Astrocyte of the cerebellum (primary cell): ENCODE data around the gene PADI3.

Source experiments
- DNase-seq: peaks from one replicate; pipeline ENCODE4 v3.0.0-alpha.2; 2011; ENCODE audit warnings: low read depth
- H3K4me3 ChIP-seq: 2 replicates; pipeline ENCODE4 v1.5.1; 2011; ENCODE audit warnings: mild to moderate bottlenecking, low read depth, low read length, moderate library complexity
- in situ Hi-C: cut with HindIII; loops from 2 replicates; pipeline ENCODE4 v1.10.0; 2017; ENCODE audit warnings: low sequenced_read_pairs
- TF ChIP-seq, protein P1 (sequence below): IDR thresholded peaks from 2 replicates; pipeline ENCODE4 v1.5.1; 2012; ENCODE audit warnings: low read length, low read depth, moderate library complexity, mild to moderate bottlenecking; ENCODE audit errors: missing control alignments

PADI3 gene

DNA sequence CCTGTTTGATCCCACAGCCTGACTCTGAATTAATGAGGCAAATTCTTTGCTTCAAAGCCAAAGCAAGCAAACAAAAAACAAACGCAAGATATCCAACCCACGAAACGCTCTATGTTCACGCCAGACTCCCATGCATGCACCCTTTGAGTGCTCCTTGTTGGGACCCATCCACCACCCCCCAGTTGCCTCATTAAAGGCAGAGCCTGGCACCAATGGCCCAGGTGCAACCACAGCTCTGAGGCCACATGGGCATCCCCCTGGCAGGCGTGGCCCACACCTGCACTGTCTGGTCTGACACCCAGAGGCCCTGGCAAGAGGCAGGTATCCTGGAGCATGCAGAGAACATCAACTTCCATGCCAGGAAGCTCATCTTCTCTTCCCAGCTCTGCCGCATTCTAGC is 58.0 kb downstream of the PADI3 start:
- TF ChIP-seq, protein P1, sequence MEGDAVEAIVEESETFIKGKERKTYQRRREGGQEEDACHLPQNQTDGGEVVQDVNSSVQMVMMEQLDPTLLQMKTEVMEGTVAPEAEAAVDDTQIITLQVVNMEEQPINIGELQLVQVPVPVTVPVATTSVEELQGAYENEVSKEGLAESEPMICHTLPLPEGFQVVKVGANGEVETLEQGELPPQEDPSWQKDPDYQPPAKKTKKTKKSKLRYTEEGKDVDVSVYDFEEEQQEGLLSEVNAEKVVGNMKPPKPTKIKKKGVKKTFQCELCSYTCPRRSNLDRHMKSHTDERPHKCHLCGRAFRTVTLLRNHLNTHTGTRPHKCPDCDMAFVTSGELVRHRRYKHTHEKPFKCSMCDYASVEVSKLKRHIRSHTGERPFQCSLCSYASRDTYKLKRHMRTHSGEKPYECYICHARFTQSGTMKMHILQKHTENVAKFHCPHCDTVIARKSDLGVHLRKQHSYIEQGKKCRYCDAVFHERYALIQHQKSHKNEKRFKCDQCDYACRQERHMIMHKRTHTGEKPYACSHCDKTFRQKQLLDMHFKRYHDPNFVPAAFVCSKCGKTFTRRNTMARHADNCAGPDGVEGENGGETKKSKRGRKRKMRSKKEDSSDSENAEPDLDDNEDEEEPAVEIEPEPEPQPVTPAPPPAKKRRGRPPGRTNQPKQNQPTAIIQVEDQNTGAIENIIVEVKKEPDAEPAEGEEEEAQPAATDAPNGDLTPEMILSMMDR = no peak
- no peak for DNase-seq
- in situ Hi-C loops = no loop called here
- no peak overlapping the region for H3K4me3 ChIP-seq

DNA sequence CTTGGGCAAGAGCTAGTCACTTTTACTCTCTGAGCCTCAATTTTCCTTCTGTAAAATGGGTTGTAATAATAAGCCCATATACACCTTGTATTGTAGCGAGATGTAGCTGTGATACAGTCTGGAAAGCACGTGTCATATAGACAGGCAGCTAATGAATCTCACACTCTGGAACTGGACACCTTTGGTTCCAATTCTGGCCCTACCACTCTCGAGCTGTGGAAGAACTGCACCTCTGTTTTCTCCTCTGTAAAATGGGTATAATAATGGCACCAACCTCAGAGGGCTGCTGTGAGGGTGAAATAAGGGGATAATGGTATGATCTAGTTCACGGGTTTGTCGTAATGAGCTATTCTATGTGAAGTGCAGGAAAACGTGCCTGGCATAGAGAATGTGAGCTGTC is 58.4 kb downstream of the PADI3 start:
- DNase-seq = no peak
- TF ChIP-seq, protein P1 = no peak
- no peak overlapping the region for H3K4me3 ChIP-seq
- in situ Hi-C loops = no loop called here

DNA sequence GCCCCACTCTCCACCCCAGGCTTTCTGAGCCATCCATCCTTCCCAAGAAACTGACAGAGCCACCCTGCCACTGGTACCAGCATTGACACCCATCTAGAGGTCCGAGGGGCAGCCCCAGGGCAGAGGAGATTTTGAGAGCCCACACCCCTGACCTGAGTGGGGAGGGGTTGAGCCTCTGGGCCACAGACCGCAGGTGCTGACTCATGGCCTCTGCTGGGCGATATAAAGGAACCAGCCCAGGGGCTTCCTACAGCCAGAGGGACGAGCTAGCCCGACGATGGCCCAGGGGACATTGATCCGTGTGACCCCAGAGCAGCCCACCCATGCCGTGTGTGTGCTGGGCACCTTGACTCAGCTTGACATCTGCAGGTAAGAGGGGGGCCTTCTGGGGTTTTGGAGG is 59.0 kb downstream of the PADI3 start, which contains the start of gene PADI4:
Gene PADI4, plus strand, starts transcription at position 252 of the 400 bp plus-strand sequence. Its CDS starts 26 bp downstream, at position 278.
- H3K4me3 ChIP-seq = no peak within 1 kb of the TSS
- TF ChIP-seq, protein P1 = no peak
- in situ Hi-C loops = no loop called here
- DNase-seq = no peak

DNA sequence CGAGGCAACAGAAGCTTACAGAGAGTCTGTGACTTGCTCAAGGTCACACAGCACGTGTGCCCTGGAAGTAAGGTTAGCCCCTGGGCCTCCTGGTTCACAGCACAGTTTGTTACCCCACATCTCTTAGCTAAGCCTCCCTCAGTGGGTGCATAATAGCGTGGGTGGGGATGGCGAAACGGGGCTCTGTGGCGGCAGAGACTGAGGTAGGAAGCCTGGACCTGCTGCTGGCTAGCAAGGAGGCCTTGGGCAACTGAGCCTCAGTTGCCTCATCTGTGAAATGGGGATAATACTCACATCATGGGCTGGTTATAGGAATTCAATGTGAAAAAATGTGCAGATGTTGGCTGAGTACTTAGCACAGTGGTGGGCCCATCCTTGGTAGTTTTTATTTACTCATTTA is 59.7 kb downstream of the PADI3 start:
- TF ChIP-seq, protein P1 = no peak
- DNase-seq = no peak
- in situ Hi-C loops = no loop called here
- no peak overlapping the region for H3K4me3 ChIP-seq

DNA sequence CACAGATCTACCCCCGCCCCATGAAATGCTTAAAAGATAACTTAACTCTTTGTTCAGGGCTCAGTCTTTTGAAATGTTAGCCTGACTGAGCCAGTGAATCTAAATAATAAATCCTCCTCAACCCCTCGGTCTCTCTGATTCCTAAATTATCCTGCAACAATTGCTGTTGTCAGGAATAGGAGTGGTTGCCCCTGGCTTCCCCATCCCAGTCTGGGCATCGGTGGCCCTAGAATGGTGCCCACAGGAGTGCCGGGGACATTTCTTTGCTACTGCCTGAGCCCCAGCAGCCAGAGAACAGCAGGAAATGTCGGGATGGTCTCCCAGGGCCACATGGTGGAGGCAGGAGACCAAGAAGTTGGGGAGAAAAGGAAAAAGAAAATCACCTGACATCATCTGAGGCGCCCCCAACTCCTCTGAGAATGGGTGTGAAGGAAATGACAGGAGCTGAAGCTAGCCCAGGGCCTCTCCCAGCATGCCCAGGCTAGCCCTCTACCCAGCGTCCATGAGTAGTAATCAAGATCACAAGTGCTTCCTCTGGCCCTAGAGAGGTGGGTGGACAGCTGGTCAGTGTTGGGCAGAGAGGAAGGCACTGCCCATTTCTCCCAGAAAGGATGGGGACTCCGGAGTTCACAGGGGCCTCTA is 60.6 kb downstream of the PADI3 start:
- no peak for DNase-seq
- no peak overlapping the region for H3K4me3 ChIP-seq
- in situ Hi-C loops = no loop called here
- TF ChIP-seq, protein P1 = no peak

DNA sequence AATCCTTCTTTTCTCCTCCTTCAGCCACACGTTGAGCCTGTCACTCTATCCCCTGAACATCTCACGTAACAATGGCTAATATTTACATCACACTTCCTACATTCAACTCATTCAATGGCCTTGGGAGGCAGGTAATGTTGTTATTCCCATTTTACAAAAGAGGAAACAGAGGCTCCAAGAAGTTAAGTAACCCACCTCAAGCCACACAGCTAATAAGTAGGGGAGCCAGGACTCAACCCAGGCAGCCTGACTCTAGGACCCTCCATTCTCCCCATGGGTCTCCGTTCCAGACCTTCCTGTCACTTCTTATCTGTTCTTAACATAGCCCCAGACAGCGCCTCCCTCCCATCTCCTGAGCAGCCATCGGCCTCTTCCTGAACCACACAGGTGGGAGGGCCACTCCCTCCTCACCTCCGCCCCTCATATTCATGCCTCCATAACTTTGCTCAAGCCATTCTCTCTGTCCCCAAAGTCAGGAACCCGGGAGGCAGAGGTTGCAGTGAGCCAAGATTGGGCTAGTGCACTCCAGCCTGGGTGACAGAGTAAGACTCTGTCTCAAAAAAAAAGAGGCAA is 61.3 kb downstream of the PADI3 start:
- TF ChIP-seq, protein P1 = no peak
- H3K4me3 ChIP-seq = no peak overlapping the region
- DNase-seq = no peak
- in situ Hi-C loops = no loop called here
